Activated CD8-positive, alpha-beta memory T cell treated with anti-CD3 and anti-CD28 coated beads, Interleukin-2, amount 50 U/mL, for 24 hours (primary cell): Measurements from ENCODE around the gene DBH.
"Not testable (repeated sequence)": the region's sequence is repeated elsewhere in the genome, so short reads cannot be mapped to it uniquely, and the experiment has no call there.

Experiments used
- DNase-seq: peaks from one replicate; pipeline ENCODE4 v3.0.0-alpha.2; 2020; ENCODE audit errors: extremely low read depth

DBH gene

GRCh38 chr9:133665535-133665934 lies 29.4 kb downstream of the DBH start:
- no peak for DNase-seq

- no peak for DNase-seq
Measured at GRCh38 chr9:133666387-133666786, 30.2 kb downstream of the DBH start.

- DNase-seq, result no peak
Measured at GRCh38 chr9:133666845-133667244, 30.7 kb downstream of the DBH start.

- DNase-seq, result no peak
Measured at GRCh38 chr9:133667759-133668450, 31.7 kb downstream of the DBH start.

GRCh38 chr9:133669182-133669801 lies 33.1 kb downstream of the DBH start:
- DNase-seq, result no peak

GRCh38 chr9:133670466-133670865 lies 34.3 kb downstream of the DBH start:
- DNase-seq, result no peak

GRCh38 chr9:133671371-133671770 lies 35.2 kb downstream of the DBH start:
- DNase-seq, result no peak

GRCh38 chr9:133672503-133673257 lies 36.5 kb downstream of the DBH start:
- no peak for DNase-seq

- DNase-seq, result no peak
Measured at GRCh38 chr9:133673258-133673655, 37.1 kb downstream of the DBH start.

- no peak for DNase-seq
Measured at GRCh38 chr9:133674091-133674490, 37.9 kb downstream of the DBH start.

- not testable (repeated sequence) for DNase-seq
Measured at GRCh38 chr9:133675796-133676195, 39.6 kb downstream of the DBH start.

- no peak for DNase-seq
Measured at GRCh38 chr9:133676450-133676849, 40.3 kb downstream of the DBH start.

- DNase-seq, result no peak
Measured at GRCh38 chr9:133677126-133678010, 41.2 kb downstream of the DBH start.

- no peak for DNase-seq
Measured at GRCh38 chr9:133679056-133679455, 42.9 kb downstream of the DBH start.

- DNase-seq, result no peak
Measured at GRCh38 chr9:133679466-133680061, 43.4 kb downstream of the DBH start.

GRCh38 chr9:133680250-133680975 lies 44.2 kb downstream of the DBH start:
- no peak for DNase-seq

- DNase-seq, result no peak
Measured at GRCh38 chr9:133680976-133681657, 45.0 kb downstream of the DBH start.

GRCh38 chr9:133681658-133682306 lies 45.6 kb downstream of the DBH start:
- no peak for DNase-seq

- no peak for DNase-seq
Measured at GRCh38 chr9:133682818-133683585, 46.8 kb downstream of the DBH start.
